Esophagus muscularis mucosa (tissue), 3 donors: ENCODE data around the gene FAM171A1.
"Not testable (repeated sequence)": the region's sequence is repeated elsewhere in the genome, so short reads cannot be mapped to it uniquely, and the experiment has no call there.

Source experiments
- CTCF ChIP-seq, 3 experiments: fragments of 200-600 bp in 2 of 3; fragments of 450-650 bp in 1 of 3; sonication (generic) in 2 of 3; IDR thresholded peaks; one replicate each; pipeline ENCODE4 v1.5.1; 2017 to 2019; ENCODE audit warnings: antibody characterized with exemption in 3 of 3, mild to moderate bottlenecking in 2 of 3, moderate library complexity in 1 of 3
- POLR2A ChIP-seq: fragments of 450-650 bp; IDR thresholded peaks from one replicate; pipeline ENCODE4 v1.6.1; 2017; ENCODE audit warnings: antibody characterized with exemption, moderate library complexity, mild to moderate bottlenecking, low read depth

DNA sequence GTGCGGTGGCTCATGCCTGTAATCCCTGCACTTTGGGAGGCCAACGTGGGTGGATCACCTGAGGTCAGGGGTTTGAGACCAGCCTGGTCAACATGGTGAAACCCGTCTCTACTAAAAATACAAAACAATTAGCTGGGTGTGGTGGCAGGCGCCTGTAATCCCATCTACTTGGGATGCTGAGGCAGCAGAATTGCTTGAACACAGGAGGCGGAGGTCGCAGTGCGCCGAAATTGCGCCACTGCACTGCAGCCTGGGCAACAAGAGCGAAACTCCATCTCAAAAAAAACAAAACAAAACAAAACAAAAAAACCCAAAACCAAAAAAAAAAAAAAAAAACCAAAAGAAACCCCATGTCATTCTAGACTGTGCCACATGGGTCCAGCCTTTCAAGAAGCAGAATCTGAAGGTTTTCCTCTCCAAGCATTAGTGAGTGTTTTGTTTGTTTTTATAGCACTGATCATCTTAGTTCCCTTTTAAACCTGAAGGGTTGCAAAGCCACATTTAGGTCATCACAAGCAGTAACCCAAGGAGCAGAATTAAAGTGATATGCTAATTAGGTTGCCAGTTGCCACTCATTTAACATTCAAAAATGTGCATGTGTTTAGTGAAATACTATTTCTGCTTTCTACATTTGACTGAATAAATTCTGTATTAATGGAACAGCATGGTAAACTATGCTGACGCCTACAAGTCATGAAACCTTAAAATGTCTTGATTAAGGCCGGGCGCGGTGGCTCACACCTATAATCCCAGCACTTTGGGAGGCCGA, 68.7 kb downstream of the FAM171A1 start:
- TF ChIP-seq CTCF (IDR thresholded peaks at IDR 0.05); POLR2A: not testable (repeated sequence)
